A549 treated with Hydrocortisone at 1 μM for 4 hours (cell line): ENCODE results near the gene TMEM14B. TPM values are rescaled to one million over a fixed set of nuclear protein-coding genes. Genes with fewer than 3 reads are reported as not detected.

Experiments used
- total RNA-seq: library from RNA; stranded (reverse); fragments of 200-300 nt; extraction: Qiagen RNA extraction; gene quantifications from 5 replicates; pipeline ENCODE4 v1.2.3, GENCODE V29; 2022

Gene TMEM14B
- 122 to 161 TPM (median 139 TPM) in 5 replicates for total RNA-seq

DNA sequence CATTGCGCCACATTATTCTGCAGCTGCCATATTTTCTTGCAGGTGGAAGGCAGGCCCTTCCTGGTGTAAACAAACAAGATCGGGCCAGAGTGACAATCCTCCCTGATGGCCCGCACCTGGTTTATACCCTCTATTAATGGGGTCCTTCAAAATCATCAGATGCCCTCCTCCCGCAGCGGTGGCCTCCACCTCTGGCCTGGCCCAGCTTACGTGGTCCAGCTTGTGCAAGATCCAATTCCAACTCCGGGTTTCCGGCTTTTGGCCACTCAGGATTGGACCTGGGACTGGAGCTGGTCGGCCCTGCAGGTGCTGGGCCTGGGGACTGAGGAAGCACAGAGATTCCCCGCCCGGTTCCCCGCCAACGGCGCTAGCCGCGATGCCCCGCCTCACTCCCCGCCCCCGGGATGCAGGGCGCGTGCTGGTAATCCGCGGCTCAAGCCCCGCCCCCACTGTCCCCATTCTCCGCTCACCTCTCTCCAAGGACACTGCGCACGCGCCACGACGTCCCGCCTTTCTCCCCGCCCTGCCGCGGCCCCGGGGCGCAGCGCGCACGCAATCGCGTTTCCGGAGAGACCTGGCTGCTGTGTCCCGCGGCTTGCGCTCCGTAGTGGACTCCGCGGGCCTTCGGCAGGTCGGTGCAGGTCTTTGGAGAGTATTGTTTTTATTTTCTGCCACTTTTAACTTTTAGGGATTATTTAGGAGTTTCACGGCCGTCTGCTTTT is at the start of gene TMEM14B:
TMEM14B (plus strand) TSS at position 555 of the 722 bp plus-strand sequence. CDS start 1,441 bp downstream, outside the sequence.

DNA sequence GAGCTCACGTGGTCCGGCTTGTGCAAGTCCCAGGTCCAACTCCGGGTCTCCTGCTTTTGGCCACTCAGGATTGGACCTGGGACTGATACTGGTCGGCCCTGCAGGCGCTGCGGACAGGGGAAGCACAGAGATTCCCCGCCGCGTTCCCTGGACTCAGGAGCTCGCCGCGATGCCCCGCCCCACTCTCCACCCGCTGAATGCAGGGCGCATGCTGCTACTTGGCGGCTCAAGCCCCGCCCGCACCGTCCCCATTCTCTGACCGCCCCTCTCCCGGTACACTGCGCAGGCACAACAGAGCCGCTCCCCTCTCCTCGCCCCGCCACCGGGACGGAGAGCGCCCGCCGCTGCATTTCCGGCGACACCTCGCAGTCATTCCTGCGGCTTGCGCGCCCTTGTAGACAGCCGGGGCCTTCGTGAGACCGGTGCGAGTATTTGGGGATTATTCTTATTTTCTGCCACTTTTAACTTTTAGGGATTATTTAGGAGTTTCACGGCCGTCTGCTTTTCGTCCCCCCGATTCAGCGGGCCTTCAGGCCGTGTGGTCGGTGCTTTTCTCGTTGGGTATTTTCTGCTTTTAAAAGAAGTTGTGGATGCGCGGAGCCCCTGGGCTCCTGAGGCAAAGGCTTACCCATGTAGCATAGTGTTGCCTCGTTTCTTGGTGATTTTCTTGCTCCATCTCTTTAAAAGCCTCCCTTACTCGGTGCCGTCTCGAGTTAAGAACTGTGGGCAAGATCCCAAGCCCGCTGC is 24.6 kb upstream of the TMEM14B start, which contains the start of gene TMEM14C:
TMEM14C (plus strand) TSS at position 251 of the 747 bp plus-strand sequence. CDS start 1,544 bp downstream, outside the sequence.

Other genes starting within 250 kb of the TMEM14B start
- 4.6 to 7.8 TPM (median 4.9 TPM) in 5 replicates for gene GCNT2, start 226.5 kb upstream of the TMEM14B start, total RNA-seq
- gene C6orf52, start 53.2 kb upstream of the TMEM14B start, total RNA-seq = 1.5 to 2.7 TPM (median 2.1 TPM) in 5 replicates
- gene PAK1IP1, start 52.8 kb upstream of the TMEM14B start, total RNA-seq = 17.2 to 22.9 TPM (median 19.6 TPM) in 5 replicates
- 141 to 168 TPM (median 150 TPM) in 5 replicates for gene TMEM14C, start 24.7 kb upstream of the TMEM14B start, total RNA-seq
- 0.09 to 0.21 TPM (median 0.13 TPM) in 5 replicates for gene MAK, start 90.7 kb downstream of the TMEM14B start, total RNA-seq
- gene GCM2, start 134.2 kb downstream of the TMEM14B start, total RNA-seq = 0.03 TPM in 1 of 5 replicates, not detected in the others
- 1.3 to 4.0 TPM (median 2.4 TPM) in 5 replicates for gene SYCP2L, start 139.2 kb downstream of the TMEM14B start, total RNA-seq